ENCODE measurements around the gene SND1.

DNA sequence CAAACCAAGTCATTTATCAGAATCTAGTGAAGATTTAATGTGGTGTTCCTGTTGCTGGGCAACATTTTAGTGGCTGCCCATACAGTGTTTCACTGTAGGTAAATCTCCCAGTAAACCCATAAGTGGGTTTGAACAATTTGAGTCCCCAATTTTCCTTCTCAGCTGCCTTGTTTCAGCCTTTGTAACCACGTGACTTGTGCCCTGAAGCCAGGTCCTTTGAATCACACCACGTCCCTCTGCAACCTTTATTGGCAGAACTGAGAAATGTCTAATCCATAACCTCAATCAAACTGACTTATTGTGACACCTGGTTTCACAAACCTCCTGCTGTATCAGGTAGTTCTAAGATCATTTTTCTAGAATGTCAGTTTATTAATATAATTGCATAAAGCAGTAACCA is 30.1 kb downstream of the SND1 start:
- TF ChIP-seq, protein P1, sequence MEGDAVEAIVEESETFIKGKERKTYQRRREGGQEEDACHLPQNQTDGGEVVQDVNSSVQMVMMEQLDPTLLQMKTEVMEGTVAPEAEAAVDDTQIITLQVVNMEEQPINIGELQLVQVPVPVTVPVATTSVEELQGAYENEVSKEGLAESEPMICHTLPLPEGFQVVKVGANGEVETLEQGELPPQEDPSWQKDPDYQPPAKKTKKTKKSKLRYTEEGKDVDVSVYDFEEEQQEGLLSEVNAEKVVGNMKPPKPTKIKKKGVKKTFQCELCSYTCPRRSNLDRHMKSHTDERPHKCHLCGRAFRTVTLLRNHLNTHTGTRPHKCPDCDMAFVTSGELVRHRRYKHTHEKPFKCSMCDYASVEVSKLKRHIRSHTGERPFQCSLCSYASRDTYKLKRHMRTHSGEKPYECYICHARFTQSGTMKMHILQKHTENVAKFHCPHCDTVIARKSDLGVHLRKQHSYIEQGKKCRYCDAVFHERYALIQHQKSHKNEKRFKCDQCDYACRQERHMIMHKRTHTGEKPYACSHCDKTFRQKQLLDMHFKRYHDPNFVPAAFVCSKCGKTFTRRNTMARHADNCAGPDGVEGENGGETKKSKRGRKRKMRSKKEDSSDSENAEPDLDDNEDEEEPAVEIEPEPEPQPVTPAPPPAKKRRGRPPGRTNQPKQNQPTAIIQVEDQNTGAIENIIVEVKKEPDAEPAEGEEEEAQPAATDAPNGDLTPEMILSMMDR (IDR thresholded peaks at IDR 0.05; ENCODE audit: low read length), result no peak
- no peak for TF ChIP-seq EZH2 (optimal IDR thresholded peaks at IDR 0.05; ENCODE audit: low read depth, low read length)
- TF ChIP-seq EZH2phosphoT487 (IDR thresholded peaks at IDR 0.05; ENCODE audit: low read length), result no peak

Data from MM.1S (cell line).